DMS53 treated with DMSO at 0.1 percent for 48 hours (cell line): ENCODE results near the gene ABR.
A peak's percentile ranks its signal among the peaks of the same experiment; 100 is the strongest.

ENCODE experiments used
- DNase-seq: peaks from one replicate; lab custom pipeline; 2025; ENCODE audit not compliant: unreplicated experiment; lab: John Stamatoyannopoulos, UW

ABR gene

DNA sequence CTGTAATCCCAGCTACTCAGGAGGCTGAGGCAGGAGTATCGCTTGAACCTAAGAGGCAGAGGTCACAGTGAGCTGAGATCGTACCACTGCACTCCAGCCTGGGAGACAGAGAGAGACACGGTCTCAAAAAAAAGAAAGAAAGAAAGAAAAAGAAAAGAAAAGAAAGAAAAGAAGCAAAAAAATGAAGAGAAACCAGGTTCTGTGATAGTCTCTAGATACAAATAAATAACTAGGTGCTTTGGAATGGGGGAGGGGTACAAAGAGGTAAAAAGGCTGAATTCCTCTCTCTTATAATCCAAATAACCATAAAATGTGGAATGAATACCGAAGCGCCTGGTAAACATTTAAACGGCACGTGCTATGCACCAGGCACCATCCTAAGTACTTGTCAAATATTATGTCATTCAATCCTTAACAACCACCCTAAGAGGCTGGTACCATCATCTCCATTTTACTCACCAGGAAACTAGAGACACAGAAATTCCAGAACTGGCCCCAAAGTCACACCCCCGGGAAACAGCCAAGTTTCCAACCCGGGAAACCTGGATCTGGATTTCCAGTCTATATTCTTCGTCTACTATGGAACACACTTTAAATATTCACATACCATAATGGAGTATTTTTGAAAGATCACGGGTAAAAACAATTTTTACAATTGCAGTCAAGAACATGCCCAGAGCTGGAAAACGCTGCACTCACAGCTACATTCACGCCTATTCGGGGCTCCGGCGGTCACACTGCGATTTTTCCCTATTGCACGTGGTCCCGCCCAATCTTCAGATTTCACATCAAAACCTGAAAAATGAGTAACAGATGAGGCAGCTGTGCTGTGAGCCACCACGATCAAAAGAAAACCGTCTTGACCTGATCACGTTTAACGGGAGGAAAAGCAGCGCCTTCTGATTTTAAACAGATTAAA is 210.7 kb downstream of the ABR start:
- DNase-seq: peak; percentile 37

DNA sequence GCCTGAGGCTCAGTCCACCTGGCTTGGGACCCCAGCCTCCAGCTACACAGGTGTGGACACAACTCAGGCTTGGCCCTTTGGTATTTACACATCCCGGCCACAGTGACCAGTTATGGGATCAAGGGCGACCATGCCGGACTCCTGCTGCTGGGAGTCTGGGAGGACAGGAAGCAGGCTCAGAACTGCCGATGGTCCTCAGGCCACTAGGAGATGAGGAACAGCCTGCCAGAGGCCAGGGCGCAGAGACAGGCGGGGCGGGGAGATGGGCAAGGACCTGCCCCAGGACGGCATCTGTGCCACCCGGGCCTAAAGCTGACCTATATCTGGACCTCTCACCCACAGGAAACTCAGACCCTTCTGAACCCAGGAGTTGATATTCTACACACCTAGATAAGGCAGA is 212.7 kb downstream of the ABR start:
- no peak for DNase-seq

DNA sequence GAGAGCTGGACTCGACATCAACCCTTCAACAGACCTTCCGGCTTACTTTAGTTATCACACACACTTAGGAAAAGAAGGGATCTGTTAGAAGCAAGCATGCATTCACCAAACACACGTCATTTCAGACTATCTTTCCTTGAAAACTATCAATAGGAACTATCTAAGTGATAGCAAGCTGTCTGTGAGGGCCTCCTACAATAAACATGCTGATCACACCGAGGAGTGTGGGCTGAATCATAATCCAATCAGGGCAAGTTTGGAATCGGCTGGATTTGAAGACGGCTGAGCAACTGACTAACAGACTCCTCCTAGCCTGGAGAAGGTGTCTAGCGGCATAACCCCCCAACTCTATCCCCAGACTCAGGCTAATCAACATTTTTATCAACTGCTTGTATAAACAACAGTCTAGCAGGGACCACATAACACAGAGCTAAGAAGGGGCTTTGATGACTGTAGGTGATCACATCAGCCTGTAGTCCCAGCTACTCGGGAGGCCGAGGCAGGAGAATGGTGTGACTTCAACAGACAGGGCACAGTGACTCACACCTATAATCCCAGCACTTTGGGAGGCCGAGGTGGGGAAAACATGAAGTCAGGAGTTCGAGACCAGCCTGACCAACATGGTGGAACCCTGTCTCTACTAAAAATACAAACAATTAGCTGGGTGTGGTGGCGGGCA is 214.3 kb downstream of the ABR start:
- no peak for DNase-seq

DNA sequence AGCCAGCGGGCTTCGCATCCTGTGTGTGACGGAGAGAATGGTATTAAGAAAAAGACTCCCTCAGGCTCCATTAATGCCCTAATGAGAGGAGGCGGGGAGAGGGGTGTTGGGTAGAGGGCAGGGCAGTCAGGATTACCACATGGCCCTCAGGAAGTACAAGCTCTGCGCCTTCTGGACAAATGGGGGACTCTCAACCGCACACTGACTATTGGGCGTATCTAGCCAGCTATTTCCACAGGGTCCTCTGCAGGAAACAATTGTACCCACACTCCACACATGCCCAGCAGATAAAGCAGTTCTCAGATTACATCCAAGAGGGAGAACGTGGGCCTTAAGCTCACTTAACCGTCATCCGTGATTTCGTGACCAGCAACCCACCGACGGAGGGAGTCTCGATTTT is 214.9 kb downstream of the ABR start:
- no peak for DNase-seq

DNA sequence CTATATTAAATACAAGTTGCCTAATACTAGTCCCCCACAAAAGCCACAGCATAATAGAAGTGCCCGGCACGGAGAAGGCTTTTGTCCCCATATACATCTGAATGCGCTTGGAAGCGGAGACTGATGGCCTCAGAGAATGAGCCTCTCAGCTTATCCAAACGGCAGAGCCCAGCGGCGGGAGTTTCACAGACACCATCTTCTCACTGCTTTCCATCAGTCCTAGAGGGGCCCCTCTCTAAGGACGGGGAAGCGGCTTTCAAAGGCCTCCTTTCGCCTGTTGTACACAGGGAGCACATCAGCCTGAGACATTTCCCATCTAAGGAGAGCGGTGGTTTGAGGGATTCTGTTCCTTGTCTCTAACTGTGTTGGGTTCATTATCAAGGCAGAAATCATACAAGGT is 217.1 kb downstream of the ABR start:
- DNase-seq: no peak

DNA sequence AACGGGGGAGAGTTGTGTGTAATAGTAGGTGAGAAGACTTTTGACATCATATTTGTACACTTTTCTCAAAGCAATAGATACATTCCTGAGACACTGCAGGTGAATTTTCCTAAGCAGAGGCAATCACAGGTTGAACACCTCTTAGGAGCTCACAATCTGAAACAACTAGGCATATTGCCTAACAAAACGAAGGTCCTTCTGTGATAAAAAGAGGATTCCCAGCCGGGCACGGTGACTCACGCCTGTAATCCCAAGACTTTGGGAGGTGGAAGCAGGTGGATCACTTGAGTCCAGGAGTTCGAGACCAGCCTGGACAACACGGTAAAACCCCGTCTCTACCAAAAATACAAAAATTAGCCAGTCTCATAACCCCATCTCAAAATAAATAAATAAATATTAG is 217.6 kb downstream of the ABR start:
- no peak for DNase-seq

DNA sequence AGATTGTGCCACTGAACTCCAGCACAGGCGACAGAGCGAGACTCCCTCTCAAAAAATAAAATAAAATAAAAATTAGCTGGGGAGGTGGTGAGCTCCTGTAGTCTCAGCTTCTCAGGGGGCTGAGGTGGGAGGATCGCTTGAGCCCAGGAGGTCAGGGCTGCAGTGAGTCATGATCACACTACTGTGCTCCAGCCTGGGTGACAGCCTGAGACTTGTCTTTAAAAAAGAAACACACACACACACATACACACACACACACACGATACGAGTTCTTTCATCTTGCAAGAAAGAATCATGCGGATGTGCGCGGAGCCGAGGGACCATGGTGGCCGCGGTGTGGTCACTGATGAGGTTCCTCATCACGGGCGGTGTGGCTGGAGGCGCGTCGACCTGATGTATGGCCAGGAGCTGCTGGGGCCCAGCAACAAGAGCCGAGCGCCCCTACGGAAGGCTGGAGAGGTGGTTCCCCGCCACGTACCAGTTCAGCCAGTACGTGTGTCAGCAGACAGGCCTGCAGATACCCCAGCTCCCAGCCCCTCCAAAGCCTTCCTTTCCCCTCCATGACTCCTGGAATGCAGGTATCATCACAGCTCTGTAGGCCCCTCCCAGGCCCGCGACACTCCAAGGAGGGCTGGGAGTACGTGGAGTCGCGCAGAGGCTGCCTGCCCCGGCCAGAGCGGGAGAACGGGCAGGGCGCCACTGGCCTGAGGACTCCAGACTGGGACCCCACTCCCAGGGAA is 220.9 kb downstream of the ABR start:
- DNase-seq: no peak

DNA sequence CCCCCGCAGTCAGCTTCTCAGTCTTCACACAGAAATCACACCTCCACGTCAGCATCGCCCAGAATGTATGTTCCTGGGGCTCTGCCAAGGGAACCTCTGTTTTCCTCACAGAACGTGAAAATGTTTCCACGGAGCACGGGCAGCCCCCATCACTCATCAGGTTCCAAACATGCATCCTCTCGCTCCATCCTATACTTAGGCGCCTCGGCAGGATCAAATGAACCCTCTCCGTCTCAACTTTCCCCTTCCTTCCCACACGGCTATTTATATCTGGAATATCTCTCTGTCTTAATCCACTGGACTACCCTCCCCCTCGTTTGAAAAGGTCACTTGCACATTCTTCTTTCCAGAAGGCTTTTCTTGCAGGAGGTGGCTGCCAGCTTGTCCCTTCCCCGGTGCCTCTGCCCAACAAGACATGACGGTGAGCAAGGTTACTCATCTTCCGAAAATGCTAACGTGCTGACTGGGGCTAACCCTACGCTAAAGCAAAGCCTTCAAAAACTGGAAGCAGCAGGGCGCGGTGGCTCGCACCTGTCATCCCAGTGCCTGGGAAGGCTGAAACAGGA is 221.8 kb downstream of the ABR start:
- no peak for DNase-seq

DNA sequence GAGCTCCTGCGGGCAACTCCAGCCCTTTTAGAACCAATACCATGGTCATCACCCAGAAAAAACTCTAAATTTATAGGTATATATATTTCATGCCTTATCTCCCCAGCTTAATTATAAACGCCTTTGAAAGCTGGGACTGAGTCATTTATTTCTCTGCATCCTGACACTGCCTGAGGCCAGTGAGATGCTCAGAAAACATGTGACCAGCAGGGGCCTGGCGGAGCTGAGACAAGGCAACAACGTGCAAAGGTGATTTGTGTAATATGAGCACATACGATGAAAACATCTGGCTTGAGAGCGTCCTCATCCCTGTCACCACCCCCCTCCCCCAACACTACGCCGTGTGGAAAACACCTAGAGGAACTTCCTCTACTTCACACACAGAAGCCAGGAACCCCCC is 222.9 kb downstream of the ABR start:
- DNase-seq: no peak

DNA sequence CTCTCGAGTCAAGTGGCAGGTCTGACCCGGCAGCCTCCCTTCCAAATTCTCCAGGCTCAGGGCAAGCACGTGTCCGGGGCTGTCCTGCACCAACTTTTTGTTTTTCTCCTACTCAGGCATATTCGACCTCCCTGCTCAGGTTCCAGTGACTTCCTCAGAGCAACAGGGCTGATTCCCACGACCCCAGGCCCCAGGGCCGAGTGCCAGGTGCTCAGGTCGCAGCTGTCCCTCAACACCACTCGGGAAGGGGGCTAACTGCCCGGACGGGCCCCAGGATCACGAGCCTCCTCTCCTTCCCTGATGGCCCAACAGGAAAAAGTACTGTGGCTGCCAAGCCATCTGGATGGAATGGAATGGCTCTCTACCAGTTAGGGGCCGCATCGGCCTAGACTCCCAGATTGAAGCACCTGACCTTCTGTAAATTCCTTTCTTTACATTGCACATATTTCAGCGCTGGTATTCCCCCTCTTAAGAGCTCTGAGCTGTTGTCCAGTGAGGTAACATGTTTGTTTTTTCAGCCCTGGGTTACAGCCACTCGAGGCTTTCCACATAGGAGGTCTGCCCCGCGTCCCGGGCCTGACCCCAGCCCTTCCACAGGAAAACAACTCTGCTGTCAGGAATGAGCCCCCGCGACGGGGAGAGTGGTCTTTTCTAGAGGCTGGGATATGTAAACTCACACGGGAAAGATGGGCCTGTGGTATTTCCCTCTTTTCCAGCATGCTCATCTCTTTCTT is 225.2 kb downstream of the ABR start:
- DNase-seq: no peak

DNA sequence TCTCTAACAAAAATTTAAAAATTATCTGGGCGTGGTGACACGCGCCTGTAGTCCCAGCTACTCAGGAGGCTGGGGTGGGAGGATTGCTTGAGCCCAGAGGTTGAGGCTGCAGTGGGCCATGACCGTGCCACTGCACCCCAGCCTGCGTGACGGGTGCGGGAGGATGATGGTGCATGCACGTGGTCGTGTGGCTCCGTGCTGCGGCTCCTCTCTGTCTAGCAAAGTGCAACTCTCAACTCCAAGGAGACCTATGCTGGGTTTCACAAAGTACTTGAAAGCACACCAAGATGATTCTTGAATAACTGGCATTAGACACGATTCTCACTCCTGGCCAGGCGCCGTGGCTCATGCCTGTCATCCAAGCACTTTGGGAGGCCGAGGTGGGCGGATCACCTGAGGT is 226.0 kb downstream of the ABR start:
- DNase-seq: no peak
